ENCODE measurements around the gene SPTBN1. TPM values are rescaled to one million over a fixed set of nuclear protein-coding genes. Genes with fewer than 3 reads are reported as not detected.

SPTBN1 gene
- total RNA-seq, 1 experiment from 2014 or later = 202 TPM

DNA sequence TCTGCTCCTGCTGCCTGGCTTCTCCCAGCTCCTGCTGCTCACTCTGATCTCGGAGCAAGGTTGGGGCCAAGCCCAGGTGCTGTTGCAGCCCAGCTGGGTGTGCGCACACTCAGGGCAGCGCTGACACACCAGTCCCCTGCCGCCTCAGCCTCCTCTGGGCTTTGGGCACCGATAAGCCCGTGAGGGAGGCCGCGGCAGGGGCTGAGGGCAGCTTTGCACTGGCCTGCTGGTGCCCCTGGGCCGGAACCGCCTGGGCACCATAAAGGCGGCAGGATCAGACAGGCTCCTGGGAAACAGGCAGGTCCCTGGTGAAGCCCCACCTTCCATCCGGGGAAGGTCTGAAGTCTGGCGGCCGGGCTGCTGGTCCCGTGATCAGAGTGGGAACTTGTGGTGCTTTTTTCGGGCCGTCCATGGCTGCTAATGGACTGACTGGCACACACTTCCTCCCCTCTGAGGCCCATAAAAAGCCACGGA, 253.2 kb downstream of the SPTBN1 start:
- Histone ChIP-seq H3K9me3 (ENCODE audit: low read length) (no peaks in the 10 kb centered on the region), H3K9ac (ENCODE audit: low read length) (no peak overlapping the region), H3K4me2 (ENCODE audit: low read length) (no peak overlapping the region), H2AFZ (ENCODE audit: low read length) (no peak overlapping the region), H4K20me1 (ENCODE audit: low read length) (no peaks in the 10 kb centered on the region), H3K9me2 (replicated peaks; ENCODE audit: low read length) (no peaks in the 10 kb centered on the region), H3K27me3 (ENCODE audit: low read length) (no peaks in the 10 kb centered on the region), H3K4me3 (ENCODE audit: low read length) (no peak overlapping the region), H3F3A (ENCODE audit: low read length, unreplicated experiment) (no peaks in the 10 kb centered on the region), H3K79me2 (ENCODE audit: low read length) (no peaks in the 10 kb centered on the region), H3K36me3 (ENCODE audit: low read depth, low read length) (no peaks in the 10 kb centered on the region), H3K27ac (ENCODE audit: low read length) (no peak overlapping the region), H3K4me1 (ENCODE audit: insufficient read depth, low read length) (no peaks in the 10 kb centered on the region)
- CTCF ChIA-PET = no interaction called here
- TF ChIP-seq EZH2 (IDR thresholded peaks at IDR 0.05; ENCODE audit: low read length, unreplicated experiment) = no peak
- TF ChIP-seq, protein P1, sequence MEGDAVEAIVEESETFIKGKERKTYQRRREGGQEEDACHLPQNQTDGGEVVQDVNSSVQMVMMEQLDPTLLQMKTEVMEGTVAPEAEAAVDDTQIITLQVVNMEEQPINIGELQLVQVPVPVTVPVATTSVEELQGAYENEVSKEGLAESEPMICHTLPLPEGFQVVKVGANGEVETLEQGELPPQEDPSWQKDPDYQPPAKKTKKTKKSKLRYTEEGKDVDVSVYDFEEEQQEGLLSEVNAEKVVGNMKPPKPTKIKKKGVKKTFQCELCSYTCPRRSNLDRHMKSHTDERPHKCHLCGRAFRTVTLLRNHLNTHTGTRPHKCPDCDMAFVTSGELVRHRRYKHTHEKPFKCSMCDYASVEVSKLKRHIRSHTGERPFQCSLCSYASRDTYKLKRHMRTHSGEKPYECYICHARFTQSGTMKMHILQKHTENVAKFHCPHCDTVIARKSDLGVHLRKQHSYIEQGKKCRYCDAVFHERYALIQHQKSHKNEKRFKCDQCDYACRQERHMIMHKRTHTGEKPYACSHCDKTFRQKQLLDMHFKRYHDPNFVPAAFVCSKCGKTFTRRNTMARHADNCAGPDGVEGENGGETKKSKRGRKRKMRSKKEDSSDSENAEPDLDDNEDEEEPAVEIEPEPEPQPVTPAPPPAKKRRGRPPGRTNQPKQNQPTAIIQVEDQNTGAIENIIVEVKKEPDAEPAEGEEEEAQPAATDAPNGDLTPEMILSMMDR (conservative IDR thresholded peaks at IDR 0.05; ENCODE audit: low read depth, low read length) = no peak
- ATAC-seq (no peak), DNase-seq (no peak)
- POLR2A ChIA-PET (ENCODE audit: unreplicated experiment) = no interaction called here
- BruUV-seq (replicated peaks) = no TSS peak
- intact Hi-C loops (cut with micrococcal nuclease) = no loop called here

DNA sequence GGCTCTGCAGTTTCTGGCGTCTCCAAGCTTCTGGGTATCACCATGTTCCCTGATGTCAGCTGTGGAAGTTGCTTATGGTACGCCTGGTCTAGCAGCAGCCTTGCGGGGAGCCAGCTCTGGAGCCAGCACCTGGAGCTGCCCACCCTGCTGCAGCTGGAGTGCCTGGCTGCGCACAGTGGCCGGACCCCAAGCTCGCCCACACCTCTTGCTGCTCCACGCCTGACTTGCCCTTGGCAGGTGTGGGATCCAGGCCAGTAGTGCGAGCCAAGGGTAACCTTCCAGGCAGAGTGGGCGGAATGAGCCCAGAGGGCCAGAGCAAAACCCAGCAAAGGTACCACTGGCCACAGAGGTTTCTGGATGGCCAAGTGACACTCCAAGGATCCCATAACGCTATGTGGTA, 254.1 kb downstream of the SPTBN1 start:
- H3K27me3 ChIP-seq (ENCODE audit: low read length) = no peaks in the 10 kb centered on the region
- no peak overlapping the region for H3K9ac ChIP-seq (ENCODE audit: low read length)
- H3K9me2 ChIP-seq (replicated peaks; ENCODE audit: low read length) = no peaks in the 10 kb centered on the region
- H3K9me3 ChIP-seq (ENCODE audit: low read length) = no peaks in the 10 kb centered on the region
- no peaks in the 10 kb centered on the region for H4K20me1 ChIP-seq (ENCODE audit: low read length)
- H3K4me1 ChIP-seq (ENCODE audit: insufficient read depth, low read length) = no peaks in the 10 kb centered on the region
- no peak overlapping the region for H3K27ac ChIP-seq (ENCODE audit: low read length)
- H3K4me3 ChIP-seq (ENCODE audit: low read length) = no peak overlapping the region
- H3F3A ChIP-seq (ENCODE audit: low read length, unreplicated experiment) = no peaks in the 10 kb centered on the region
- DNase-seq = no peak
- no peaks in the 10 kb centered on the region for H3K36me3 ChIP-seq (ENCODE audit: low read depth, low read length)
- no peak overlapping the region for H2AFZ ChIP-seq (ENCODE audit: low read length)
- no TSS peak for BruUV-seq (replicated peaks)
- no peak for ATAC-seq
- ChIA-PET CTCF (no interaction called here), POLR2A (ENCODE audit: unreplicated experiment) (no interaction called here)
- intact Hi-C loops (cut with micrococcal nuclease) = no loop called here
- no peaks in the 10 kb centered on the region for H3K79me2 ChIP-seq (ENCODE audit: low read length)
- H3K4me2 ChIP-seq (ENCODE audit: low read length) = no peak overlapping the region
- TF ChIP-seq EZH2 (IDR thresholded peaks at IDR 0.05; ENCODE audit: low read length, unreplicated experiment) (no peak), EZH2phosphoT487 (IDR thresholded peaks at IDR 0.05; ENCODE audit: borderline replicate concordance, low read length) (no peak)
- TF ChIP-seq, protein P1 (conservative IDR thresholded peaks at IDR 0.05; ENCODE audit: low read depth, low read length) = no peak

DNA sequence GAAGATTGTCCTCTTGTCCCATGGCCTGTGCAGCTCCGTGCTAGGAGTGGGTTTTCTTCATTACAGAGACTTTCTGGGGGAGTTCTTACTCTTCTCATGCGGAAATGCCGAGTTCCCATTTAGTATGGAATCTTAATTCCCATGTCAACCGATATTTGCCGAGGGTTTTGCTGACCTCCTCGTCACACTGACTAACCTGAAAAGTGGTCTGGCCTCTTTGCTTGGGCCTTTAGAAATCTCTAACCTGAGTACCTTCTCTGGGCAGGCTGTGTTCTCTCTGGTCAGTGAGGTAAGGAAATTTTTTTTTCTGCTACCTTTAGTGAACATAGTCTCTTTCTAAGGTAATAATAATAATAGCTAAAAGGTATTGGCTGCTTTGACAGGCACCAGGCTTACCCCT, 256.4 kb downstream of the SPTBN1 start:
- H3K9ac ChIP-seq (ENCODE audit: low read length) = no peak overlapping the region
- no peak for ATAC-seq
- H4K20me1 ChIP-seq (ENCODE audit: low read length) = no peaks in the 10 kb centered on the region
- H2AFZ ChIP-seq (ENCODE audit: low read length) = no peak overlapping the region
- ChIA-PET CTCF (no interaction called here), POLR2A (ENCODE audit: unreplicated experiment) (no interaction called here)
- H3F3A ChIP-seq (ENCODE audit: low read length, unreplicated experiment) = no peaks in the 10 kb centered on the region
- H3K27ac ChIP-seq (ENCODE audit: low read length) = no peak overlapping the region
- no peaks in the 10 kb centered on the region for H3K79me2 ChIP-seq (ENCODE audit: low read length)
- no peaks in the 10 kb centered on the region for H3K27me3 ChIP-seq (ENCODE audit: low read length)
- no TSS peak for BruUV-seq (replicated peaks)
- DNase-seq = no peak
- H3K4me3 ChIP-seq (ENCODE audit: low read length) = no peak overlapping the region
- TF ChIP-seq, protein P1 (conservative IDR thresholded peaks at IDR 0.05; ENCODE audit: low read depth, low read length) = no peak
- no peak for TF ChIP-seq EZH2 (IDR thresholded peaks at IDR 0.05; ENCODE audit: low read length, unreplicated experiment)
- no peak for TF ChIP-seq EZH2phosphoT487 (IDR thresholded peaks at IDR 0.05; ENCODE audit: borderline replicate concordance, low read length)
- no peaks in the 10 kb centered on the region for H3K9me2 ChIP-seq (replicated peaks; ENCODE audit: low read length)
- no peaks in the 10 kb centered on the region for H3K9me3 ChIP-seq (ENCODE audit: low read length)
- H3K4me2 ChIP-seq (ENCODE audit: low read length) = no peak overlapping the region
- intact Hi-C loops (cut with micrococcal nuclease) = no loop called here
- H3K36me3 ChIP-seq (ENCODE audit: low read depth, low read length) = no peaks in the 10 kb centered on the region
- no peaks in the 10 kb centered on the region for H3K4me1 ChIP-seq (ENCODE audit: insufficient read depth, low read length)

Data from PC-3 (cell line).